NB4 (cell line): ENCODE results near the gene PSMA7.

Source experiments
- DNase-seq: peaks from one replicate; pipeline ENCODE4 v3.0.0; 2010; ENCODE audit warnings: low read depth
- H3K4me3 ChIP-seq: one replicate; pipeline ENCODE4 v1.5.1; 2011; ENCODE audit warnings: mild to moderate bottlenecking, low read depth, low read length, moderate library complexity
- MYC ChIP-seq: IDR thresholded peaks from 2 replicates; pipeline ENCODE4 v1.6.1; 2011; ENCODE audit warnings: low read depth, low read length
- POLR2A ChIP-seq: IDR thresholded peaks from 2 replicates; pipeline ENCODE4 v1.6.1; 2011; ENCODE audit warnings: mild to moderate bottlenecking; ENCODE audit not compliant: insufficient read length; ENCODE audit errors: extremely low read depth
- TF ChIP-seq, protein P1 (sequence below): IDR thresholded peaks from one replicate; pipeline ENCODE4 v1.5.1; 2012; ENCODE audit warnings: low read depth, low read length
- TF ChIP-seq, protein P2 (sequence below): IDR thresholded peaks from 2 replicates; pipeline ENCODE4 v1.6.1; 2011; ENCODE audit warnings: low read depth, low read length

The PSMA7 gene

DNA sequence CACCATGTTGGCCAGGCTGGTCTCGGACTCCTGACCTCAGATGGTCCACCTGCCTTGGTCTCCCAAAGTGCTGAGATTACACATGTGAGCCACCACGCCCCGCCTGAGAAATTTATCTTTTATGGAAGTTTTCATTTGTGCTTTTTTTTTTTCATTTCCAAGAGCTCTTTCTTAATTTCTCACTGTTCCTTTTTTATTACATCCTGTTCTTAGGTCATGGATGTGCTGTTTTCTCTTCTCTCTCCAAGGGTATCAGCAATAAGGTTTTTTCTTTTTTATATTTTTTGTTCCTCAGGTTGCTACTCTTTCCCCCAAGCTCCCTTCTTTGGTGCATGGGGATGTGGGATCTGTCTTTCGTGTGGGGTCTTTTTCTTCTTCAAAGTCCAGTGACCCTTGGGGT, 42.1 kb downstream of the PSMA7 start:
- no peak overlapping the region for H3K4me3 ChIP-seq
- no peak for DNase-seq
- TF ChIP-seq MYC (no peak), POLR2A (no peak)
- TF ChIP-seq, protein P1, sequence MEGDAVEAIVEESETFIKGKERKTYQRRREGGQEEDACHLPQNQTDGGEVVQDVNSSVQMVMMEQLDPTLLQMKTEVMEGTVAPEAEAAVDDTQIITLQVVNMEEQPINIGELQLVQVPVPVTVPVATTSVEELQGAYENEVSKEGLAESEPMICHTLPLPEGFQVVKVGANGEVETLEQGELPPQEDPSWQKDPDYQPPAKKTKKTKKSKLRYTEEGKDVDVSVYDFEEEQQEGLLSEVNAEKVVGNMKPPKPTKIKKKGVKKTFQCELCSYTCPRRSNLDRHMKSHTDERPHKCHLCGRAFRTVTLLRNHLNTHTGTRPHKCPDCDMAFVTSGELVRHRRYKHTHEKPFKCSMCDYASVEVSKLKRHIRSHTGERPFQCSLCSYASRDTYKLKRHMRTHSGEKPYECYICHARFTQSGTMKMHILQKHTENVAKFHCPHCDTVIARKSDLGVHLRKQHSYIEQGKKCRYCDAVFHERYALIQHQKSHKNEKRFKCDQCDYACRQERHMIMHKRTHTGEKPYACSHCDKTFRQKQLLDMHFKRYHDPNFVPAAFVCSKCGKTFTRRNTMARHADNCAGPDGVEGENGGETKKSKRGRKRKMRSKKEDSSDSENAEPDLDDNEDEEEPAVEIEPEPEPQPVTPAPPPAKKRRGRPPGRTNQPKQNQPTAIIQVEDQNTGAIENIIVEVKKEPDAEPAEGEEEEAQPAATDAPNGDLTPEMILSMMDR = no peak
- TF ChIP-seq, protein P2, sequence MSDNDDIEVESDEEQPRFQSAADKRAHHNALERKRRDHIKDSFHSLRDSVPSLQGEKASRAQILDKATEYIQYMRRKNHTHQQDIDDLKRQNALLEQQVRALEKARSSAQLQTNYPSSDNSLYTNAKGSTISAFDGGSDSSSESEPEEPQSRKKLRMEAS = no peak

DNA sequence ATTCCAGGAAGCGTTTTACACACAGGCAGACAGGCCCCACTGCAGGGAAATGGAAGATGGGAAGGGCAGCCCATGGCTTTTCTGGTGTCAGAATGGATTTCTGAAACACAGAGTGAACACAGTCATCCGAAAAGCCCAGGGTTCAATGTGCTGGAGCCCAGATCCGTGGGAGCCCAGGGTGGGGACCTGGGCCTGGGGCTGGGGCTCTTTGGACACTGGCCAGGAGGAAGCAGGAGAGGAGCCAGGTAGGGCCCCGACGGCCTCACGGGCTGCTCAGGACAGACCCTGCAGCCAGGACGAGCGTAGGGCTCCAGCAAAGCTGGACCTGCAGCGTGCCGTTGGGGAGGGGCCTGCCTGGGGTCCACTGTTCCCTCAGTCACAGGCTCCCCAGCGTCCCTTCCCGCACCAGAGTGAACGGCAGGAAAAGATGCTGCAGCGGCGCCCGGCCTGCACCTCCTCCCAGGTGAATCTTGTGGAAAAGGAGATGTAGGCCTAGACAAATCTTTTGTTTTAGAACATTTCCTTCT, 45.2 kb downstream of the PSMA7 start:
- TF ChIP-seq POLR2A (no peak), MYC (no peak)
- TF ChIP-seq, protein P2 = no peak
- TF ChIP-seq, protein P1 = no peak
- no peak overlapping the region for H3K4me3 ChIP-seq
- DNase-seq = no peak

DNA sequence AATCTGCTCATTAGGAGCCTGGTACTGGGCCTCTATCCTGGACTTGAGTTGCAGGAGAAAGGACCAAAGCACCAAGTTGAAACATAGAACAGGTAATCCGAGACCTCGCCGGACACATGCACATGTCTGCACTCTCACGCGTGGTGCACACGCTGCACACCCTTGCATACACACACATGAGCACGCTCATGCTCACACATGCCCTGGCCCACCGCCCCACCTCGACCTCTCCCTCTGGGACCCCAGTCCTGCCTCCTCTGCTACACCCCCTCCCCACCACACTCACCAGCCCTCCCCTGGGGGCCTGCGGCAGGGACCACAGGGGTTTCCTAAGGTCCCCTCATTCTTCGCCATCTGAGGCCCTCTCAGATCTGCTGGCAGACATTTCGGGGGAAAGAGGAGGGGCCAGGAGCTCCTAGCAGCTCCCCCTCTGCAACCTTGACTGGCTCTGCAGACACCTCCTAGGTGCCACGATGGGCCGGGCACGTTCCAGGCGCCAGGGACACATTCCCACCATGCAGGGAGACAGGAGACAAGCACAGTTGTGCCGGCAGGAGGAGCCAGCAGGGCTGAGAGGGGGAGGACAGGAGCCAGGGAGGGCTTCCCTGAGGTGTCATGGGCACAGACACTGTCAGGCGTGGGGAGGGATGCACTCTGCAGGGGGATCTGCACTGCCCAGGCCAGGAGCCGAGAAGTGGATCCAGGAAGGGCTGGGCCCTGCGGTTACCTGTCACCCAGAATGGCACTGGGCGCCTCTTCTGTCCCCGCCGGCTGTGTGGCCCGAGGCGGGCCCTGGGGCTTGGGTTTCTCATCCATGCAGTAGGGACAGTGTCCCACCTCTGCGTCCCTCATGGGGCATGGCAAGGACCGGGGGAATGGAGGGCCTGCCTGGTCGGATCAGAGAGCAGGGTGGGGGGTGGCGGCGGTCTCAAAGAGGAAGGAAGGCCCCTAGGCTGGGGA, 46.5 kb downstream of the PSMA7 start:
- DNase-seq = no peak
- no peak overlapping the region for H3K4me3 ChIP-seq

DNA sequence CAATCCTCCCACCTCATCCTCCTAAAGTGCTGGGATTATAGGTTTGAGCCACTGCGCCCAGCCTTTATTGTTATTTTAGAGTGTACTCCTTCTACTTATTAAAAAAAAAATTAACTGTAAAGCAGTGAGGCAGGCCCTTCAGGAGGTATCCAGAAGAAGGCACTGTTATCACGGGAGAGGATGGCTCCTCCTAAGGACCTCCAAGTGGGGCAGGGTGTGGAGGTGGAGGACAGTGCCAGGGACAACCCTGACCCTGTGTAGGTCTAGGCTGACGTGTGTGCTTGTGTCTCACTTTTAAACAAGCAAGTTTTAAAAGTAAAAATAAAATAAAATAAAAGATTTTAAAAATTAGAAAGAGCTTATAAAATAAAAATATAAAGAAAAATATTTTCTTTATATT, 53.8 kb downstream of the PSMA7 start:
- H3K4me3 ChIP-seq = no peak overlapping the region
- TF ChIP-seq, protein P1 = no peak
- DNase-seq = no peak

More for the DNA sequence above, 46.5 kb downstream of the PSMA7 start:
- TF ChIP-seq, protein P2 = no peak
- TF ChIP-seq MYC = no peak
- TF ChIP-seq POLR2A = no peak
- TF ChIP-seq, protein P1 = no peak

DNA sequence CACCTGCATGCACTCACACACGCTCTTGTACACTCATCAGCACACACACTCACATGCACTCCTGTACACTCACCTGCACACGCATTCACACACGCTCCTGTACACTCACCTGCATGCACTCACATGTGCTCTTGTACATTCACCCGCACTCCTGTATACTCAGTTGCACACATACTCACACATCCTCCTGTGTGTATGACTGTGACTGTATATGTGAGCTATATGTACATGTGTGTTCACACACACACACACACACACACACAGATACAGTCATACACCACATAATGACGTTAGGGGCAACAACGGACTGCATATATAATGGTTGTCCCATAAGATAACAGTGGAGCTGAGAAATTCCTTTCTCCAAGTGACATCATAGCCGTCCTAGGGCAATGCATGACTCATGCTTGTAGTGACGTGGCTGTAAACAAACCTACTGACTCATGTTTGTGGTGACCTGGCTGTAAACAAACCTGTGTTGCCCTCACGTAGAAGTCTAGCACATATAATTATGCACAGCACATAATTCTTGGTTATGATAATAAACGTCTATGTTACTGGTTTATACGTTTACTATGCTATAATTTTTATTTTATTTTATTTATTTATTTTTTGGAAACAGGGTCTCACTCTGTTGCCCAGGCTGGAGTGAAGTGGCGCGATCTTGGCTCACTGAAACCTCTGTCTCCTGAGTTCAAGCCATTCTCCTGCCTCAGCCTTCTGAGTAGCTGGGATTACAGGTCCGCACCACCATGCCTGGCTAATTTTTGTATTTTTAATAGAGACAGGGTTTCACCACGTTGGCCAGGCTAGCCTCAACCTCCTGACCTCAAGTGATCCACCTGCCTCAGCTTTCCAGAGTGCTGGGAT, 54.7 kb downstream of the PSMA7 start:
- no peak overlapping the region for H3K4me3 ChIP-seq
- DNase-seq = peak; percentile 39
- TF ChIP-seq MYC (no peak), POLR2A (no peak)
- TF ChIP-seq, protein P2 = no peak
- TF ChIP-seq, protein P1 = no peak
